ENCODE results near the gene ULK4. TPM values are rescaled to one million over a fixed set of nuclear protein-coding genes. Genes with fewer than 3 reads are reported as not detected.

The ULK4 gene
- total RNA-seq, 3 donors from 2014 or later: 7.2 to 10.1 (median 9.5) TPM

GRCh38 chr3:41356775-41357174, 605.1 kb downstream of the ULK4 start:
- TF ChIP-seq, protein P1, sequence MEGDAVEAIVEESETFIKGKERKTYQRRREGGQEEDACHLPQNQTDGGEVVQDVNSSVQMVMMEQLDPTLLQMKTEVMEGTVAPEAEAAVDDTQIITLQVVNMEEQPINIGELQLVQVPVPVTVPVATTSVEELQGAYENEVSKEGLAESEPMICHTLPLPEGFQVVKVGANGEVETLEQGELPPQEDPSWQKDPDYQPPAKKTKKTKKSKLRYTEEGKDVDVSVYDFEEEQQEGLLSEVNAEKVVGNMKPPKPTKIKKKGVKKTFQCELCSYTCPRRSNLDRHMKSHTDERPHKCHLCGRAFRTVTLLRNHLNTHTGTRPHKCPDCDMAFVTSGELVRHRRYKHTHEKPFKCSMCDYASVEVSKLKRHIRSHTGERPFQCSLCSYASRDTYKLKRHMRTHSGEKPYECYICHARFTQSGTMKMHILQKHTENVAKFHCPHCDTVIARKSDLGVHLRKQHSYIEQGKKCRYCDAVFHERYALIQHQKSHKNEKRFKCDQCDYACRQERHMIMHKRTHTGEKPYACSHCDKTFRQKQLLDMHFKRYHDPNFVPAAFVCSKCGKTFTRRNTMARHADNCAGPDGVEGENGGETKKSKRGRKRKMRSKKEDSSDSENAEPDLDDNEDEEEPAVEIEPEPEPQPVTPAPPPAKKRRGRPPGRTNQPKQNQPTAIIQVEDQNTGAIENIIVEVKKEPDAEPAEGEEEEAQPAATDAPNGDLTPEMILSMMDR (IDR thresholded peaks at IDR 0.05): no peak
- no peak for ATAC-seq
- no peak for DNase-seq

DNA sequence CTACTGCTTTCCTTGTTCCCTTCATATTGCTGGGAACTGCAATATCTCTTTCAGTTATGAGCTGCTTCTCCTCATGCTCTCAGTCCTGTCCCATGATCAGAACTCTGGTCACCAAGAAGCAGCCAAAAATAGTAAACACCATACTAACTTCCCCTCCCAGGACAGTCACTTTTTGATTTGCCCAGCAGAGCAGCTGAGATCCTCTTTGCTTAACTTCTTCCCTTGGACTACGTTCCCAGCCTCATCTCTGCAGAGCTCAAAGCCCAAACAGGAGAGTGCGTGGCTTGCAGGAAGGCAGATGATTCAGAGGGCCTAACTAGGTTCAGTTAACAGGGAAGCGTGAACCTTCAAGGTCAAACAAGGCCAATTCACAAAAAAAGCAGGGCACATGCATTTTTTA, 609.4 kb downstream of the ULK4 start:
- Histone ChIP-seq H3K9me3 (no peaks in the 10 kb centered on the region), H3K4me1 (ENCODE audit: low read depth) (no peaks in the 10 kb centered on the region), H3K36me3 (ENCODE audit: low read depth) (no peaks in the 10 kb centered on the region), H3K4me3 (no peak overlapping the region)
- DNase-seq: no peak
- no peak for ATAC-seq
- TF ChIP-seq, protein P1 (IDR thresholded peaks at IDR 0.05): no peak
- intact Hi-C loops (cut with DNase I, micrococcal nuclease): no loop called here

More at GRCh38 chr3:41356775-41357174, 605.1 kb downstream of the ULK4 start:
- Histone ChIP-seq H3K36me3 (ENCODE audit: low read depth) (no peaks in the 10 kb centered on the region), H3K9me3 (no peaks in the 10 kb centered on the region), H3K4me1 (ENCODE audit: low read depth) (no peaks in the 10 kb centered on the region), H3K4me3 (no peak overlapping the region)
- intact Hi-C loops (cut with DNase I, micrococcal nuclease): no loop called here

DNA sequence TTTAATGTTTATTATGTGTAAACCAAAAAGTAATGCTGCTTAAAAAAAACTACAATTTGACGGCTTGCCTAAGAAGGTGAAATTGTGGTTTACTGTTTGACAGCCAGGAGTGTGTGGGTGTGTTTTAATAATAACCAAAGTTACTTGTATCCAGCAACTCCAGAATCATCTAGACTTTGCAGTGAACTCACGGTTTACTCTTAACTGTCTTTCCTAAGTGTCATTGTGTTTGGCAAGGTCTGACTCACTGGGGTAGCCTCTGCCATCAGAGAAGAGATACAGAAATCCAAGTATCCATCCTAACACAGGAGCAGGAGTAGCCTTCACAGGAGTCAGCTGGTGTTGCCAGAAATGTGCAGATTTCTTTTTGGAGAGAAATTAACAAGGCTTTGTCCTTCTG, 611.5 kb downstream of the ULK4 start:
- H3K4me3 ChIP-seq: no peak overlapping the region
- DNase-seq (no peak), ATAC-seq (no peak)
- intact Hi-C loops (cut with DNase I, micrococcal nuclease): no loop called here
- no peaks in the 10 kb centered on the region for H3K9me3 ChIP-seq
- TF ChIP-seq, protein P1 (IDR thresholded peaks at IDR 0.05): no peak
- no peaks in the 10 kb centered on the region for H3K4me1 ChIP-seq (ENCODE audit: low read depth)
- no peaks in the 10 kb centered on the region for H3K36me3 ChIP-seq (ENCODE audit: low read depth)

DNA sequence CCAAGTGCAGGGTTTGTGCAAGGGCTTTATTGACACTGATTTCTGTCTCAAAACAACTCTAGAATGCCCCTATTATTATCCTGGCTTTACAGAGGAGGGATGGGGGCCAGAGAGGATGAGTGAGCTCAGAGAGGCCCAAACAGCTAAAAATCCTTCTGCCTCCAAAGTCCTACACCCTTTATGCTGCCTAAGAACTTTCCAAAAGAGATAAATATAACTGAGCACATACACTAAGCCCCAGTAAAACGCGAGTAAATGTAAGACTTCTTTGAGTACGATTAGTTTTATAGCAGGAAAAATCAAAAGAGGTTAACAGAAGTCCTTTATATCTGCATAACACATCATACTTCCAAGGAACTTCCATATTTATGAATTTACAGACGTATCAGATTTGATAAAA, 613.5 kb downstream of the ULK4 start:
- intact Hi-C loops (cut with DNase I, micrococcal nuclease): no loop called here
- Histone ChIP-seq H3K9me3 (no peaks in the 10 kb centered on the region), H3K4me3 (no peak overlapping the region), H3K4me1 (ENCODE audit: low read depth) (no peaks in the 10 kb centered on the region), H3K36me3 (ENCODE audit: low read depth) (no peaks in the 10 kb centered on the region)
- no peak for DNase-seq
- no peak for ATAC-seq
- TF ChIP-seq, protein P1 (IDR thresholded peaks at IDR 0.05): no peak

DNA sequence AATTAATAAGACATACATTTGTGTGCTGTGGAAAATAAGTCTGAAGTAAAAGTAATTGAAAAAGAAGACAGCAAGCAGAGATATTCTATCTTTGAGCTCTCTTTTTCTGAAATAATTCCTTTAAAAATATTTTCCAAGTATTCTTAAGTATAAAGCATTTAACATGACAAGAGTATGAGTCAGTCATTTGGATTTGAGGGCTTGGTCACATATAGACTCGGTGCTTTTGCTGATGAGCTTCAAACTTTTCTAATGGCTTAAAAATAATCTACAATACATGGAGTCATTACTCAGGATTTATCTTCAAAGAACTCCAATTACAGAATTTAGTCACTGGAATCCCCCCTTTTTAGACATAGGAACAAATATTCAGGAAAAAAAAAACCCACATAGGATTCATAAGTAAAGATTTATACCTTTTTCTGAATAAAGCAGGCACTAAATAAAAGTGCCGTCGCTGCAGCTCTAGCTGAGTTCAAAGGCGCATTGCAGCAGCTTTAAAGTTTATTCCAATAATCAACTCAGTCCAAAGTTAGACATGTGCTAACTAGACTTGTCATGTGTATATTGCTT, 615.1 kb downstream of the ULK4 start:
- no peak for DNase-seq
- H3K4me3 ChIP-seq: no peak overlapping the region
- no peaks in the 10 kb centered on the region for H3K36me3 ChIP-seq (ENCODE audit: low read depth)
- ATAC-seq: no peak
- H3K4me1 ChIP-seq (ENCODE audit: low read depth): no peaks in the 10 kb centered on the region
- no peaks in the 10 kb centered on the region for H3K9me3 ChIP-seq
- TF ChIP-seq, protein P1 (IDR thresholded peaks at IDR 0.05): no peak
- intact Hi-C loops (cut with DNase I, micrococcal nuclease): no loop called here

GRCh38 chr3:41345788-41346187, 616.1 kb downstream of the ULK4 start:
- intact Hi-C loops (cut with DNase I, micrococcal nuclease): no loop called here

More at GRCh38 chr3:41345788-41346187, 616.1 kb downstream of the ULK4 start:
- Histone ChIP-seq H3K4me3 (no peak overlapping the region), H3K9me3 (no peaks in the 10 kb centered on the region), H3K36me3 (ENCODE audit: low read depth) (no peaks in the 10 kb centered on the region), H3K4me1 (ENCODE audit: low read depth) (no peaks in the 10 kb centered on the region)
- TF ChIP-seq, protein P1 (IDR thresholded peaks at IDR 0.05): no peak
- DNase-seq (no peak), ATAC-seq (no peak)
